Endothelial cell of umbilical vein (primary cell): ENCODE measurements around the gene LINC00632. TPM values are rescaled to one million over a fixed set of nuclear protein-coding genes. Genes with fewer than 3 reads are reported as not detected.

Experiments used
- BruUV-seq: library from RNA; stranded (reverse); fragments of 400-500 nt; replicated peaks from 2 replicates; lab custom pipeline; 2021; lab: Mats Ljungman, UMichigan
- CTCF ChIA-PET: fragments of 300-600, 350-600 bp; sonication (Branson Sonifier 250); formaldehyde crosslinking; loops from one replicate; lab custom pipeline; 2021; ENCODE audit warnings: antibody characterized with exemption, inconsistent platforms; lab: Charles Lee
- POLR2A ChIA-PET: fragments of 300-600, 350-600 bp; sonication (Branson Sonifier 250); formaldehyde crosslinking; loops from one replicate; lab custom pipeline; 2021; ENCODE audit warnings: antibody characterized with exemption, inconsistent platforms; lab: Charles Lee
- DNase-seq: peaks from one replicate; pipeline ENCODE4 v3.0.0-alpha.2; 2011; ENCODE audit warnings: low read depth, low spot score
- FAIRE-seq: peaks from 2 replicates; lab custom pipeline; 2011; peaks lifted over from hg19 to GRCh38; lab: Jason Lieb, UNC
- H2AFZ ChIP-seq: 2 replicates; pipeline ENCODE4 v1.6.0; 2012; ENCODE audit warnings: low read depth, low read length, control low read depth, inconsistent platforms
- H3K27ac ChIP-seq: 2 replicates; pipeline ENCODE4 v1.5.1; 2011; ENCODE audit warnings: low read depth, mild to moderate bottlenecking, control low read depth, low read length, moderate library complexity; ENCODE audit not compliant: insufficient read depth
- H3K27me3 ChIP-seq, 2 experiments: 2 replicates each; pipeline versions ENCODE4 v1.6.0 to v1.6.1; 2011; ENCODE audit warnings: low read length in 2 of 2, mixed read lengths in 1 of 2; ENCODE audit not compliant: control insufficient read depth in 2 of 2, insufficient read depth in 2 of 2
- H3K36me3 ChIP-seq, 2 experiments: 2 replicates in 1 of 2; 3 replicates in 1 of 2; pipeline ENCODE4 v1.5.1; 2011; ENCODE audit warnings: low read length in 2 of 2, mild to moderate bottlenecking in 1 of 2, moderate library complexity in 1 of 2; ENCODE audit not compliant: control insufficient read depth in 2 of 2, insufficient read depth in 2 of 2; ENCODE audit errors: extremely low read depth in 1 of 2
- H3K4me1 ChIP-seq: 3 replicates; pipeline ENCODE4 v1.5.1; 2011; ENCODE audit warnings: mild to moderate bottlenecking, low read length; ENCODE audit not compliant: control insufficient read depth, insufficient read depth; ENCODE audit errors: extremely low read depth
- H3K4me2 ChIP-seq: 2 replicates; pipeline ENCODE4 v1.6.1; 2011; ENCODE audit warnings: low read length, control low read depth, mixed read lengths; ENCODE audit not compliant: insufficient read depth
- H3K4me3 ChIP-seq, 3 experiments: fragments of 200-600 bp in 1 of 3; sonication (generic), shearing (Covaris generic) in 1 of 3; replicated peaks in 1 of 3; 2 replicates each; pipeline ENCODE4 v1.5.1; 2011 to 2016; ENCODE audit warnings: control low read depth in 3 of 3, low read length in 3 of 3, mild to moderate bottlenecking in 2 of 3, inconsistent platforms in 1 of 3, low read depth in 1 of 3, moderate library complexity in 1 of 3; ENCODE audit not compliant: insufficient read depth in 1 of 3
- H3K79me2 ChIP-seq: 2 replicates; pipeline ENCODE4 v1.6.0; 2012; ENCODE audit warnings: low read length, inconsistent platforms; ENCODE audit not compliant: control insufficient read depth, insufficient read depth
- H3K9ac ChIP-seq: replicated peaks from 2 replicates; pipeline ENCODE3; 2011; ENCODE audit warnings: low read length, control low read depth; ENCODE audit not compliant: insufficient read depth; ENCODE audit errors: extremely low read depth
- H3K9me1 ChIP-seq: replicated peaks from 3 replicates; pipeline ENCODE4 v1.6.0; 2011; ENCODE audit warnings: mild to moderate bottlenecking, low read length; ENCODE audit not compliant: control insufficient read depth, insufficient read depth; ENCODE audit errors: extremely low read depth
- H3K9me3 ChIP-seq: replicated peaks from 2 replicates; pipeline ENCODE4 v1.5.1; 2012; ENCODE audit warnings: low read length, inconsistent platforms; ENCODE audit not compliant: control insufficient read depth, insufficient read depth
- H4K20me1 ChIP-seq: replicated peaks from 2 replicates; pipeline ENCODE3; 2011; ENCODE audit warnings: mild to moderate bottlenecking, low read length; ENCODE audit not compliant: control insufficient read depth, insufficient read depth; ENCODE audit errors: extremely low read depth
- EZH2 ChIP-seq: IDR thresholded peaks from 2 replicates; pipeline ENCODE4 v1.6.1; 2012; ENCODE audit warnings: borderline replicate concordance, low read depth, mild to moderate bottlenecking, moderate library complexity, low read length, inconsistent platforms; ENCODE audit not compliant: severe bottlenecking
- FOS ChIP-seq: IDR thresholded peaks from 2 replicates; pipeline ENCODE4 v1.6.1; 2011; ENCODE audit warnings: mild to moderate bottlenecking, low read length, moderate library complexity, borderline replicate concordance; ENCODE audit not compliant: insufficient read depth
- GATA2 ChIP-seq: IDR thresholded peaks from 2 replicates; pipeline ENCODE4 v1.7.0; 2011; ENCODE audit warnings: low read depth, mild to moderate bottlenecking, moderate library complexity, mixed read lengths, low read length; ENCODE audit not compliant: insufficient read length, insufficient read depth
- JUN ChIP-seq: IDR thresholded peaks from 2 replicates; pipeline ENCODE4 v1.6.1; 2011; ENCODE audit warnings: borderline replicate concordance, low read depth; ENCODE audit not compliant: insufficient read length, insufficient read depth
- MYC ChIP-seq: IDR thresholded peaks from one replicate; pipeline ENCODE4 v1.6.1; 2011; ENCODE audit warnings: mild to moderate bottlenecking, low read depth, low read length
- POLR2A ChIP-seq: IDR thresholded peaks from 2 replicates; pipeline ENCODE4 v1.6.1; 2012; ENCODE audit warnings: low read depth, mild to moderate bottlenecking, control low read depth, low read length
- POLR2AphosphoS5 ChIP-seq: IDR thresholded peaks from 2 replicates; pipeline ENCODE4 v1.6.1; 2012; ENCODE audit warnings: low read depth, mild to moderate bottlenecking, control low read depth, low read length, moderate library complexity; ENCODE audit not compliant: insufficient read depth
- dilution Hi-C: fragments of 300-500 bp; cut with MboI; formaldehyde crosslinking; loops from one replicate; pipeline ENCODE4 v1.15.0; 2019; ENCODE audit warnings: low sequenced_read_pairs; ENCODE audit not compliant: extremely low pct_ligation_motif_present
- intact Hi-C: fragments of 100-400 bp; cut with micrococcal nuclease; formaldehyde crosslinking; loops from one replicate; pipeline ENCODE4 v1.10.0; 2022
- polyA plus RNA-seq, 4 experiments: library from polyadenylated mRNA; depleted of rRNA in 3 of 4; stranded (reverse) in 3 of 4; unstranded in 1 of 4; fragments of >200 nt; gene quantifications; 2 replicates each; pipeline versions ENCODE4 v1.2.1 to v1.2.3, GENCODE V29; 2011 to 2012; ENCODE audit warnings: missing spikeins in 1 of 4
- total RNA-seq: library from RNA; stranded (reverse); gene quantifications from 2 replicates; pipeline ENCODE4 v1.2.3, GENCODE V29; 2021
- TF ChIP-seq, protein P1 (sequence below), 2 donors: IDR thresholded peaks; 1 replicate in 1 of 2; 2 replicates in 1 of 2; pipeline ENCODE4 v1.5.1; 2011; ENCODE audit warnings: low read length in 2 of 2, mild to moderate bottlenecking in 2 of 2, moderate library complexity in 2 of 2, control low read depth in 1 of 2, inconsistent platforms in 1 of 2, low read depth in 1 of 2; ENCODE audit not compliant: insufficient read depth in 1 of 2; ENCODE audit errors: extremely low read depth in 1 of 2
- TF ChIP-seq, protein P2 (sequence below): IDR thresholded peaks from 2 replicates; pipeline ENCODE4 v1.6.1; 2011; ENCODE audit not compliant: insufficient read depth, insufficient read length

The LINC00632 gene
- total and polyA plus RNA-seq, 2 donors (not counting 3 experiments of a cell fraction or from before 2014, with no cell fraction given) = 4.8 to 12.7 TPM

DNA sequence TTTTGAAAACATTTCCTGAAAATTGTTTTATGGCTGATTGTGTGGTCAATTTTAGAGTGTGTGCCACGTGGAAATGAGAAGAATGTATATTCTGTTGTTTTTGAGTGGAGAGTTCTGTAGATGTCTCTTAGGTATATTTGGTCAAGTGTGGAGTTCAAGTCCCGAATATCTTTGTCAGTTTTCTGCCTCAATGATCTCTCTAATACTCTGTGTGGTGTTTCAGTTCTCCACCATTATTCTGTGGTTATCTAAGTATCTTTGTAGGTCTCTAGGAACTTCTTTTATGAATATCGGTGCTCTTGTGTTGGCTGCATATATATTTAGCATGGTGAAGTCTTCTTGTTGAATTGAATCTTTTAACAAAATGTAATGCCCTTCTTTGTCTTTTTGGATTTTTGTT, 113.3 kb downstream of the LINC00632 start:
- POLR2A ChIA-PET = no interaction called here
- no peaks in the 10 kb centered on the region for H4K20me1 ChIP-seq
- no TSS peak for BruUV-seq
- DNase-seq = no peak
- H3K9me1 ChIP-seq = no peaks in the 10 kb centered on the region
- FAIRE-seq = no peak
- H2AFZ ChIP-seq = no peak overlapping the region
- CTCF ChIA-PET = no interaction called here
- no peaks in the 10 kb centered on the region for H3K79me2 ChIP-seq
- TF ChIP-seq POLR2A (no peak), GATA2 (no peak), POLR2AphosphoS5 (no peak), EZH2 (no peak), MYC (no peak), JUN (no peak), FOS (no peak)
- TF ChIP-seq, protein P1, sequence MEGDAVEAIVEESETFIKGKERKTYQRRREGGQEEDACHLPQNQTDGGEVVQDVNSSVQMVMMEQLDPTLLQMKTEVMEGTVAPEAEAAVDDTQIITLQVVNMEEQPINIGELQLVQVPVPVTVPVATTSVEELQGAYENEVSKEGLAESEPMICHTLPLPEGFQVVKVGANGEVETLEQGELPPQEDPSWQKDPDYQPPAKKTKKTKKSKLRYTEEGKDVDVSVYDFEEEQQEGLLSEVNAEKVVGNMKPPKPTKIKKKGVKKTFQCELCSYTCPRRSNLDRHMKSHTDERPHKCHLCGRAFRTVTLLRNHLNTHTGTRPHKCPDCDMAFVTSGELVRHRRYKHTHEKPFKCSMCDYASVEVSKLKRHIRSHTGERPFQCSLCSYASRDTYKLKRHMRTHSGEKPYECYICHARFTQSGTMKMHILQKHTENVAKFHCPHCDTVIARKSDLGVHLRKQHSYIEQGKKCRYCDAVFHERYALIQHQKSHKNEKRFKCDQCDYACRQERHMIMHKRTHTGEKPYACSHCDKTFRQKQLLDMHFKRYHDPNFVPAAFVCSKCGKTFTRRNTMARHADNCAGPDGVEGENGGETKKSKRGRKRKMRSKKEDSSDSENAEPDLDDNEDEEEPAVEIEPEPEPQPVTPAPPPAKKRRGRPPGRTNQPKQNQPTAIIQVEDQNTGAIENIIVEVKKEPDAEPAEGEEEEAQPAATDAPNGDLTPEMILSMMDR (IDR thresholded peaks at IDR 0.05; ENCODE audit: extremely low read depth in 1 of 2, insufficient read depth in 1 of 2, low read depth in 1 of 2, low read length in 2 of 2) = no peak
- TF ChIP-seq, protein P2, sequence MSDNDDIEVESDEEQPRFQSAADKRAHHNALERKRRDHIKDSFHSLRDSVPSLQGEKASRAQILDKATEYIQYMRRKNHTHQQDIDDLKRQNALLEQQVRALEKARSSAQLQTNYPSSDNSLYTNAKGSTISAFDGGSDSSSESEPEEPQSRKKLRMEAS = no peak
- intact Hi-C loops = no loop called here
- no peaks in the 10 kb centered on the region for H3K36me3 ChIP-seq
- H3K4me3 ChIP-seq = no peak overlapping the region
- H3K27ac ChIP-seq = no peak overlapping the region
- H3K4me2 ChIP-seq = no peak overlapping the region
- H3K9me3 ChIP-seq = no peaks in the 10 kb centered on the region
- H3K27me3 ChIP-seq = no peaks in the 10 kb centered on the region
- dilution Hi-C loops = no loop called here
- H3K9ac ChIP-seq = no peak overlapping the region
- no peaks in the 10 kb centered on the region for H3K4me1 ChIP-seq
